ENCODE results near the gene E2F2.
A peak's percentile ranks its signal among the peaks of the same experiment; 100 is the strongest.
"Not testable (repeated sequence)": the region's sequence is repeated elsewhere in the genome, so short reads cannot be mapped to it uniquely, and the experiment has no call there.

Gene E2F2

GRCh38 chr1:23522244-23522982 is 8.6 kb downstream of the E2F2 start:
- DNase-seq = no peak

GRCh38 chr1:23521588-23521987 is 9.4 kb downstream of the E2F2 start:
- DNase-seq = no peak

GRCh38 chr1:23517581-23517980 is 13.5 kb downstream of the E2F2 start:
- no peak for DNase-seq

GRCh38 chr1:23515905-23516304 is 15.1 kb downstream of the E2F2 start:
- no peak for DNase-seq

GRCh38 chr1:23514111-23514679 is 16.8 kb downstream of the E2F2 start:
- DNase-seq = no peak

GRCh38 chr1:23509896-23510295 is 21.1 kb downstream of the E2F2 start:
- DNase-seq = no peak

GRCh38 chr1:23506376-23507107 is 24.5 kb downstream of the E2F2 start:
- no peak for DNase-seq

GRCh38 chr1:23505851-23506250 is 25.2 kb downstream of the E2F2 start:
- DNase-seq = no peak

- not testable (repeated sequence) for DNase-seq
Measured at GRCh38 chr1:23504156-23504555, 26.9 kb downstream of the E2F2 start.

GRCh38 chr1:23502951-23503350 is 28.1 kb downstream of the E2F2 start:
- DNase-seq = no peak

GRCh38 chr1:23500466-23500865 is 30.6 kb downstream of the E2F2 start:
- DNase-seq = no peak

- DNase-seq = no peak
Measured at GRCh38 chr1:23497777-23498439, 33.1 kb downstream of the E2F2 start.

- DNase-seq = no peak
Measured at GRCh38 chr1:23496490-23497181, 34.4 kb downstream of the E2F2 start.

- DNase-seq = not testable (repeated sequence)
Measured at GRCh38 chr1:23494836-23495235, 36.2 kb downstream of the E2F2 start.

- not testable (repeated sequence) for DNase-seq
Measured at GRCh38 chr1:23492776-23493175, 38.3 kb downstream of the E2F2 start.

- DNase-seq = no peak
Measured at GRCh38 chr1:23492132-23492720, 38.8 kb downstream of the E2F2 start.

- DNase-seq = no peak
Measured at GRCh38 chr1:23489842-23490241, 41.2 kb downstream of the E2F2 start.

- DNase-seq = no peak
Measured at GRCh38 chr1:23485002-23485332, 46.1 kb downstream of the E2F2 start.

GRCh38 chr1:23484253-23485001 is 46.6 kb downstream of the E2F2 start:
- peak; percentile 26 for DNase-seq

- DNase-seq = no peak
Measured at GRCh38 chr1:23483321-23484252, 47.4 kb downstream of the E2F2 start, which contains the start of gene ASAP3. TSS of gene ASAP3 (minus strand) at chr1:23484179. CDS start at chr1:23484133, 46 bp downstream.

- DNase-seq = no peak
Measured at GRCh38 chr1:23481904-23482303, 49.1 kb downstream of the E2F2 start.
